Superior temporal gyrus (tissue), 1 donor: ENCODE measurements around the gene OR6B2.
"Not testable (repeated sequence)": the region's sequence is repeated elsewhere in the genome, so short reads cannot be mapped to it uniquely, and the experiment has no call there.

Experiments used
- DNase-seq: peaks from one replicate; pipeline ENCODE4 v3.0.0-alpha.2; 2016; ENCODE audit errors: extremely low spot score

The OR6B2 gene

GRCh38 chr2:240030379-240031094 is at the start of gene OR6B2:
Gene OR6B2, minus strand, starts transcription at chr2:240030429. Its CDS starts 0 bp downstream, at chr2:240030429.
- DNase-seq, result no peak

GRCh38 chr2:240078631-240079030 is 48.4 kb upstream of the OR6B2 start:
- DNase-seq, result no peak

- DNase-seq, result no peak
Observed at GRCh38 chr2:240077442-240077841, 47.2 kb upstream of the OR6B2 start.

- no peak for DNase-seq
Observed at GRCh38 chr2:240074545-240074944, 44.3 kb upstream of the OR6B2 start.

GRCh38 chr2:240070907-240071306 is 40.7 kb upstream of the OR6B2 start:
- no peak for DNase-seq

GRCh38 chr2:240069829-240070228 is 39.6 kb upstream of the OR6B2 start:
- no peak for DNase-seq

GRCh38 chr2:240068193-240068592 is 38.0 kb upstream of the OR6B2 start:
- no peak for DNase-seq

GRCh38 chr2:240066489-240066888 is 36.3 kb upstream of the OR6B2 start:
- DNase-seq, result no peak

- no peak for DNase-seq
Observed at GRCh38 chr2:240064898-240065297, 34.7 kb upstream of the OR6B2 start.

- peak; percentile 90 for DNase-seq
Observed at GRCh38 chr2:240060977-240061591, 30.9 kb upstream of the OR6B2 start.

- DNase-seq, result no peak
Observed at GRCh38 chr2:240056678-240057077, 26.4 kb upstream of the OR6B2 start.

GRCh38 chr2:240055177-240055917 is 25.1 kb upstream of the OR6B2 start:
- no peak for DNase-seq

GRCh38 chr2:240053173-240054155 is 23.2 kb upstream of the OR6B2 start, which contains the start of gene OR6B3:
Gene OR6B3, minus strand, starts transcription at chr2:240053521.
- DNase-seq, result no peak

- peak; percentile 48 for DNase-seq
Observed at GRCh38 chr2:240052524-240052923, 22.3 kb upstream of the OR6B2 start.

- DNase-seq, result peak; percentile 90
Observed at GRCh38 chr2:240051697-240052096, 21.5 kb upstream of the OR6B2 start.

GRCh38 chr2:240050278-240050677 is 20.0 kb upstream of the OR6B2 start:
- DNase-seq, result no peak

- DNase-seq, result no peak
Observed at GRCh38 chr2:240048237-240048636, 18.0 kb upstream of the OR6B2 start.

GRCh38 chr2:240045098-240045497 is 14.9 kb upstream of the OR6B2 start:
- DNase-seq, result no peak

GRCh38 chr2:240044096-240044495 is 13.9 kb upstream of the OR6B2 start:
- DNase-seq, result not testable (repeated sequence)

- DNase-seq, result no peak
Observed at GRCh38 chr2:240043279-240043989, 13.2 kb upstream of the OR6B2 start.

GRCh38 chr2:240042740-240043139 is 12.5 kb upstream of the OR6B2 start:
- no peak for DNase-seq
